Measurements from ENCODE around the gene RHOD.

The RHOD gene

DNA sequence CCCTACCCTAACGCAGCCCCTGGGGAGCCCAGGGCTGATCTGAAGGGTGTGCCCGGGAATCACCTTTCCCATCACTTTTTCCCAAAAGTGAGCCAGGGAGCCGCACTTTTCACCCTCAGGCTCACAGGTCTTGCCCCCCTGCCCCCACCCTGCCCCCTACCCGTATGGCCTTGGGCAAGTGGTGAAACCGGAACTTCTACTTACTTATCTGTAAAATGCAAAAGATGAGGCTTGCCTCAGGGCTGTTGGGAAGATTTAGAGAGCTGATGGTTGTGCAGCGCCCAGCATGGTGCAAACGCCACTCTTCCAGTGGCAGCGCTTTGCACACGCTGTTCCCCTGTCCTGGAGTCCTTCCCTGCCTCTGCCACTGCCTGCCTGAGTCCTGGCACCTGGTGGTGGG is 25.7 kb upstream of the RHOD start:
- no peak overlapping the region for H3K4me2 ChIP-seq (ENCODE audit: insufficient read depth, low read length, poor library complexity, severe bottlenecking)
- H3K27me3 ChIP-seq (ENCODE audit: control insufficient read depth in 3 of 3, insufficient read depth in 3 of 3, low read depth in 1 of 3, low read length in 3 of 3): peaks cover 0 to 33% (median 0%) of the 10 kb centered on the region in 3 experiments
- WGBS, 2 donors (ENCODE audit: extremely low coverage in 2 of 2, insufficient read length in 2 of 2, insufficient replicate concordance in 1 of 2): no CpG with 5 or more reads among the region's 9 CpGs
- DNase-seq (ENCODE audit: low spot score): no peak
- no peak overlapping the region for H2AFZ ChIP-seq (ENCODE audit: low read length)
- H4K8ac ChIP-seq (ENCODE audit: low read depth, low read length): no peak overlapping the region
- H2BK12ac ChIP-seq (ENCODE audit: low read length): peak overlapping the region; percentile 41
- no peak overlapping the region for H3K4ac ChIP-seq (ENCODE audit: low read length)
- no peak overlapping the region for H4K91ac ChIP-seq (ENCODE audit: low read depth, low read length, poor library complexity)
- peaks cover 1% of the 10 kb centered on the region for H3K79me1 ChIP-seq (ENCODE audit: low read depth, low read length)
- no peak overlapping the region for H3K18ac ChIP-seq (ENCODE audit: low read length)
- H3K9ac ChIP-seq (ENCODE audit: low read depth, low read length, poor library complexity): no peak overlapping the region
- no peak overlapping the region for H2BK15ac ChIP-seq (ENCODE audit: low read length)
- H3K4me1 ChIP-seq (ENCODE audit: control insufficient read depth in 2 of 2, insufficient read depth in 1 of 2, low read depth in 1 of 2, low read length in 2 of 2): peaks cover 0 to 5% of the 10 kb centered on the region in 2 donors
- H2BK5ac ChIP-seq (ENCODE audit: low read length): no peak overlapping the region
- no peak overlapping the region for H2BK120ac ChIP-seq (ENCODE audit: low read depth, low read length)
- peaks cover 0 to 5% of the 10 kb centered on the region in 2 donors for H3K9me3 ChIP-seq (replicated peaks in 1 of 2; ENCODE audit: control insufficient read depth in 2 of 2, insufficient read depth in 1 of 2, low read depth in 1 of 2, low read length in 2 of 2)
- no peak overlapping the region for H2AK5ac ChIP-seq (ENCODE audit: low read depth, low read length)
- H3K36me3 ChIP-seq (replicated peaks in 1 of 2; ENCODE audit: control insufficient read depth in 2 of 2, insufficient read depth in 2 of 2, low read length in 2 of 2): no peaks in the 10 kb centered on the region
- H3K23ac ChIP-seq (ENCODE audit: low read depth, low read length, poor library complexity): no peak overlapping the region
- H3K14ac ChIP-seq (ENCODE audit: low read length): no peak overlapping the region
- no peak overlapping the region for H3K27ac ChIP-seq (replicated peaks; ENCODE audit: low read length)
- peak overlapping the region in 1 of 2 donors; percentile 52 for H3K4me3 ChIP-seq (ENCODE audit: low read length in 2 of 2)

DNA sequence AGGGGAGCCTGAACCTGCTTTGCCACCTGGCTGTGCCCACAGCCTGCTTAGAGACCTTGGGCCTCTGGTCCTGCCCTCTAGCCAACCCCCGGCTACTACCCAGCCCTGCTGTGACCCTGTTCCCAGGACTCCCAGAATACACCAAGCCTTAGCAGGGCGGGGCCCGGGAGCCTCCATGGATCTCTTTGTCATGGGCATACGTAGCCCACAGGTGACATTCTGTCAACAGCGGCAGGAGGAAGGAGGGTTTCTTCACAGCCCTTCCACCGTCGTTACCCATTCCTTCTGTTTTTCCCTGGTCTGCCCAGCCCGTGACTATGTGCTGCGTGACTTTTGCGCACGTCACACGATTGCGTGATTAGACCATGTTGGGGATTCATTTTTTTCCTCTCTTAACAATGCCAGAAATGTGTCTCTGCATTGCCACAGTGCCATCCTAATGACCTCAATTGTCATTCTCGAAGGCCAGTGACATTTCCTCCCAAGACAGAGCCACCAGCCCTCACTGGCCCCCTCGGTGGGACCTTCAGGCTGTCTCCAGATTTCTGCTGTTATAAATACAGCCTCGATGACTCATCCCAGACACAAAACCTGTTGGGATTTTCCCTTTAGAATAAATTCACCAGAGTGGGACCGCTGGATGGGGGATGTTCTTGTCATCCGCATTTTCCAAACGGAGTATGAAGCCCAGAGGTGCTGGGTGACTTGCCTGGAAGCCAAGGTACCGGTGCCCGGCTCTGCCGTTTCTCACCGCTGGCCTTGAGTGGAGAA is 24.7 kb upstream of the RHOD start:
- H2AFZ ChIP-seq (ENCODE audit: low read length): no peak overlapping the region

DNA sequence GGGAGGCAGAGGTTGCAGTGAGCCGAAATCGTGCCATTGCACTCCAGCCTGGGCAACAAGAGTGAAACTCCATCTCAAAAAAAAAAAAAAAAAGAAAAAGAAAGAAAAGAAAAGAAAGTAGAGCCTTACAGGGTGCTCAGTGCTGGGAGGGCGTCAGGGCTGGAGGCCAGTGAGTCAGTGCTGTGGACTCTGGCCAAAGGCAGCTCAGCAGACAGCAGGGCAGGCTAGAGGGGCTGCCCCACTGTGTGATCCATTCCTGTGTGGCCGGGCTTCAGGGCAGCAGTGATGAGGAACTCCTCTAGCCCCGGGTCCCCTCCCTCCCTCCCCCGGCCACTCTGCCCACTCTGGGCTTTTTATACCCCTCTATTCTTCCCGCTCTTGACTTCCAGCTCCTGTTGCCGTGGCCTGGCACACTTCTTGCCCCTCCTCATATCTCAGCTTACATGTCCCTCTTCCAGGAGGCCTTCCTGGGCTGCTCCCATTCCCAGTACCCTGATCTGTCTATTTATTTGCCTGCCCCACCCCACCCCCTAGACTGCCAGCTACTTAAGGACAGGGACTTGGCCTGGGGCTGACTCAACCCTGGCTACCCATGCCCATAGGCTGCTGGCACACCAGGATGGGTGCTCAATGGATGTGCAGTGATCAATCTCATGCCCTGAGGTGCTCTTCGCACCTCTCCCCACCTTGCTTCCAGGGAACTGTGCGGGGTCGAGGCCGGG is 23.7 kb upstream of the RHOD start:
- Histone ChIP-seq H2BK12ac (ENCODE audit: low read length) (no peak overlapping the region), H3K4me1 (ENCODE audit: control insufficient read depth in 2 of 2, insufficient read depth in 1 of 2, low read depth in 1 of 2, low read length in 2 of 2) (peaks cover 0 to 5% of the 10 kb centered on the region in 2 donors), H3K79me1 (ENCODE audit: low read depth, low read length) (peaks cover 1% of the 10 kb centered on the region), H4K91ac (ENCODE audit: low read depth, low read length, poor library complexity) (no peak overlapping the region), H4K8ac (ENCODE audit: low read depth, low read length) (no peak overlapping the region), H3K4me2 (ENCODE audit: insufficient read depth, low read length, poor library complexity, severe bottlenecking) (no peak overlapping the region), H3K23ac (ENCODE audit: low read depth, low read length, poor library complexity) (no peak overlapping the region), H3K27me3 (ENCODE audit: control insufficient read depth in 3 of 3, insufficient read depth in 3 of 3, low read depth in 1 of 3, low read length in 3 of 3) (peaks cover 0 to 19% (median 0%) of the 10 kb centered on the region in 3 experiments), H3K9me3 (replicated peaks in 1 of 2; ENCODE audit: control insufficient read depth in 2 of 2, insufficient read depth in 1 of 2, low read depth in 1 of 2, low read length in 2 of 2) (peaks cover 0 to 2% of the 10 kb centered on the region in 2 donors), H2AFZ (ENCODE audit: low read length) (no peak overlapping the region), H3K9ac (ENCODE audit: low read depth, low read length, poor library complexity) (no peak overlapping the region), H3K18ac (ENCODE audit: low read length) (no peak overlapping the region), H2BK15ac (ENCODE audit: low read length) (no peak overlapping the region), H3K4ac (ENCODE audit: low read length) (no peak overlapping the region), H3K14ac (ENCODE audit: low read length) (no peak overlapping the region), H2BK5ac (ENCODE audit: low read length) (no peak overlapping the region), H3K4me3 (ENCODE audit: low read length in 2 of 2) (no peak overlapping the region), H2AK5ac (ENCODE audit: low read depth, low read length) (no peak overlapping the region), H3K27ac (replicated peaks; ENCODE audit: low read length) (no peak overlapping the region), H3K36me3 (replicated peaks in 1 of 2; ENCODE audit: control insufficient read depth in 2 of 2, insufficient read depth in 2 of 2, low read length in 2 of 2) (no peaks in the 10 kb centered on the region), H2BK120ac (ENCODE audit: low read depth, low read length) (no peak overlapping the region)
- DNase-seq (ENCODE audit: low spot score): no peak
- WGBS, 2 donors (ENCODE audit: extremely low coverage in 2 of 2, insufficient read length in 2 of 2, insufficient replicate concordance in 1 of 2): no CpG with 5 or more reads among the region's 12 CpGs

More for the DNA sequence above, 24.7 kb upstream of the RHOD start:
- Histone ChIP-seq H2BK120ac (ENCODE audit: low read depth, low read length) (no peak overlapping the region), H3K4me2 (ENCODE audit: insufficient read depth, low read length, poor library complexity, severe bottlenecking) (no peak overlapping the region), H4K91ac (ENCODE audit: low read depth, low read length, poor library complexity) (no peak overlapping the region), H3K23ac (ENCODE audit: low read depth, low read length, poor library complexity) (no peak overlapping the region), H3K4me1 (ENCODE audit: control insufficient read depth in 2 of 2, insufficient read depth in 1 of 2, low read depth in 1 of 2, low read length in 2 of 2) (peaks cover 0 to 5% of the 10 kb centered on the region in 2 donors), H4K8ac (ENCODE audit: low read depth, low read length) (no peak overlapping the region), H3K9ac (ENCODE audit: low read depth, low read length, poor library complexity) (no peak overlapping the region), H3K14ac (ENCODE audit: low read length) (peak overlapping the region; percentile 56), H2BK15ac (ENCODE audit: low read length) (no peak overlapping the region), H3K18ac (ENCODE audit: low read length) (no peak overlapping the region), H3K79me1 (ENCODE audit: low read depth, low read length) (peaks cover 1% of the 10 kb centered on the region), H2BK5ac (ENCODE audit: low read length) (no peak overlapping the region), H2BK12ac (ENCODE audit: low read length) (no peak overlapping the region), H3K27ac (replicated peaks; ENCODE audit: low read length) (peak overlapping the region; percentile 9), H3K4ac (ENCODE audit: low read length) (no peak overlapping the region), H2AK5ac (ENCODE audit: low read depth, low read length) (no peak overlapping the region), H3K9me3 (replicated peaks in 1 of 2; ENCODE audit: control insufficient read depth in 2 of 2, insufficient read depth in 1 of 2, low read depth in 1 of 2, low read length in 2 of 2) (peaks cover 0 to 5% of the 10 kb centered on the region in 2 donors), H3K4me3 (ENCODE audit: low read length in 2 of 2) (no peak overlapping the region), H3K27me3 (ENCODE audit: control insufficient read depth in 3 of 3, insufficient read depth in 3 of 3, low read depth in 1 of 3, low read length in 3 of 3) (peaks cover 0 to 27% (median 0%) of the 10 kb centered on the region in 3 experiments), H3K36me3 (replicated peaks in 1 of 2; ENCODE audit: control insufficient read depth in 2 of 2, insufficient read depth in 2 of 2, low read length in 2 of 2) (no peaks in the 10 kb centered on the region)
- DNase-seq (ENCODE audit: low spot score): no peak
- no CpG with 5 or more reads among the region's 23 CpGs for WGBS, 2 donors (ENCODE audit: extremely low coverage in 2 of 2, insufficient read length in 2 of 2, insufficient replicate concordance in 1 of 2)

DNA sequence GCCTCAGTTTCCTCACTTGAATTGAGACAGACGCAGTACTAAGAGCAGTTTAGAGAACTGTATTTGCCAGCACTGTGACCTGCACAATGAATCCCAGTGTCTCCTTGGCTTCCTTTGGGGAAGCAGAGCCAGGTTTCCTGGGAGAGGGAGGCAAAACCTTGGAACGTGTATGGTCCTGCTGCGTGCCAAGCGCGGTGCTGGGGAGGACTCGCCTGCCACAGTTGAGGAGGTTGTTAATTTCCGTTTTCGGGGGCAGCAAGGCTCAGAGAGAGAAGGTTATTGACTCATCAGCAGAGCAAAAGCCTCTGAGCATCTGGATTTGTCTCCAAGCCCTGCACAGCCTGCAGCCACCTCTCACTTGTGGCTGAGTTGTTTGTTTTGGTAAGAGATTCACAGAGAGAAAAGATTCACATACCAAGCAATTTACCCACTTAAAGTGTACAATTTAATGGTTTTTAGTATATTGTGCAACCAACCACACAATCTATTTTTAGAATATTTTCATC is 22.9 kb upstream of the RHOD start:
- Histone ChIP-seq H3K18ac (ENCODE audit: low read length) (no peak overlapping the region), H2BK5ac (ENCODE audit: low read length) (no peak overlapping the region), H2BK120ac (ENCODE audit: low read depth, low read length) (no peak overlapping the region), H2AFZ (ENCODE audit: low read length) (no peak overlapping the region), H3K9me3 (replicated peaks in 1 of 2; ENCODE audit: control insufficient read depth in 2 of 2, insufficient read depth in 1 of 2, low read depth in 1 of 2, low read length in 2 of 2) (peaks cover 0 to 2% of the 10 kb centered on the region in 2 donors), H3K4me1 (ENCODE audit: control insufficient read depth in 2 of 2, insufficient read depth in 1 of 2, low read depth in 1 of 2, low read length in 2 of 2) (peaks cover 0 to 3% of the 10 kb centered on the region in 2 donors), H4K91ac (ENCODE audit: low read depth, low read length, poor library complexity) (no peak overlapping the region), H3K23ac (ENCODE audit: low read depth, low read length, poor library complexity) (no peak overlapping the region), H3K27me3 (ENCODE audit: control insufficient read depth in 3 of 3, insufficient read depth in 3 of 3, low read depth in 1 of 3, low read length in 3 of 3) (peaks cover 0 to 19% (median 0%) of the 10 kb centered on the region in 3 experiments), H3K4me3 (ENCODE audit: low read length in 2 of 2) (no peak overlapping the region), H3K9ac (ENCODE audit: low read depth, low read length, poor library complexity) (no peak overlapping the region), H2BK12ac (ENCODE audit: low read length) (no peak overlapping the region), H3K14ac (ENCODE audit: low read length) (no peak overlapping the region), H4K8ac (ENCODE audit: low read depth, low read length) (no peak overlapping the region), H3K36me3 (replicated peaks in 1 of 2; ENCODE audit: control insufficient read depth in 2 of 2, insufficient read depth in 2 of 2, low read length in 2 of 2) (no peaks in the 10 kb centered on the region), H3K79me1 (ENCODE audit: low read depth, low read length) (peaks cover 1% of the 10 kb centered on the region), H2BK15ac (ENCODE audit: low read length) (no peak overlapping the region), H3K4ac (ENCODE audit: low read length) (no peak overlapping the region), H2AK5ac (ENCODE audit: low read depth, low read length) (no peak overlapping the region), H3K4me2 (ENCODE audit: insufficient read depth, low read length, poor library complexity, severe bottlenecking) (no peak overlapping the region), H3K27ac (replicated peaks; ENCODE audit: low read length) (no peak overlapping the region)
- DNase-seq (ENCODE audit: low spot score): no peak
- no CpG with 5 or more reads among the region's 8 CpGs for WGBS, 2 donors (ENCODE audit: extremely low coverage in 2 of 2, insufficient read length in 2 of 2, insufficient replicate concordance in 1 of 2)
